WERI-Rb-1 (cell line): ENCODE results near the gene IL21.
A peak's percentile ranks its signal among the peaks of the same experiment; 100 is the strongest.

Experiments used
- DNase-seq: peaks from one replicate; pipeline ENCODE4 v3.0.0-alpha.2; 2020
- H3K27ac ChIP-seq: fragments of 250-450 bp; sonication (Bioruptor Pico); 2 replicates; pipeline ENCODE4 v1.5.1; 2020; ENCODE audit warnings: mild to moderate bottlenecking, moderate library complexity
- H3K27me3 ChIP-seq: fragments of 250-450 bp; sonication (Bioruptor Pico); 2 replicates; pipeline ENCODE4 v1.5.1; 2021; ENCODE audit warnings: mild to moderate bottlenecking, low read depth, moderate library complexity; ENCODE audit not compliant: insufficient read depth, severe bottlenecking
- H3K36me3 ChIP-seq: fragments of 250-450 bp; sonication (Bioruptor Pico); 2 replicates; pipeline ENCODE4 v1.5.1; 2020; ENCODE audit warnings: mild to moderate bottlenecking, moderate library complexity
- H3K4me3 ChIP-seq: 2 replicates; pipeline ENCODE4 v1.5.1; 2011; ENCODE audit warnings: low read depth, mild to moderate bottlenecking, control low read depth, low read length
- H3K9me3 ChIP-seq: fragments of 250-450 bp; sonication (Bioruptor Pico); 2 replicates; pipeline ENCODE4 v1.5.1; 2021; ENCODE audit warnings: mild to moderate bottlenecking, moderate library complexity; ENCODE audit not compliant: severe bottlenecking
- TF ChIP-seq, protein P1 (sequence below): IDR thresholded peaks from 2 replicates; pipeline ENCODE4 v1.5.1; 2011; ENCODE audit warnings: low read depth, mild to moderate bottlenecking, control low read depth, inconsistent platforms, low read length

The IL21 gene

GRCh38 chr4:122604146-122604545 lies 16.7 kb downstream of the IL21 start:
- H3K27ac ChIP-seq, result no peak overlapping the region
- TF ChIP-seq, protein P1, sequence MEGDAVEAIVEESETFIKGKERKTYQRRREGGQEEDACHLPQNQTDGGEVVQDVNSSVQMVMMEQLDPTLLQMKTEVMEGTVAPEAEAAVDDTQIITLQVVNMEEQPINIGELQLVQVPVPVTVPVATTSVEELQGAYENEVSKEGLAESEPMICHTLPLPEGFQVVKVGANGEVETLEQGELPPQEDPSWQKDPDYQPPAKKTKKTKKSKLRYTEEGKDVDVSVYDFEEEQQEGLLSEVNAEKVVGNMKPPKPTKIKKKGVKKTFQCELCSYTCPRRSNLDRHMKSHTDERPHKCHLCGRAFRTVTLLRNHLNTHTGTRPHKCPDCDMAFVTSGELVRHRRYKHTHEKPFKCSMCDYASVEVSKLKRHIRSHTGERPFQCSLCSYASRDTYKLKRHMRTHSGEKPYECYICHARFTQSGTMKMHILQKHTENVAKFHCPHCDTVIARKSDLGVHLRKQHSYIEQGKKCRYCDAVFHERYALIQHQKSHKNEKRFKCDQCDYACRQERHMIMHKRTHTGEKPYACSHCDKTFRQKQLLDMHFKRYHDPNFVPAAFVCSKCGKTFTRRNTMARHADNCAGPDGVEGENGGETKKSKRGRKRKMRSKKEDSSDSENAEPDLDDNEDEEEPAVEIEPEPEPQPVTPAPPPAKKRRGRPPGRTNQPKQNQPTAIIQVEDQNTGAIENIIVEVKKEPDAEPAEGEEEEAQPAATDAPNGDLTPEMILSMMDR, result no peak
- H3K9me3 ChIP-seq, result no peaks in the 10 kb centered on the region
- DNase-seq, result no peak
- no peak overlapping the region for H3K4me3 ChIP-seq
- no peaks in the 10 kb centered on the region for H3K27me3 ChIP-seq
- H3K36me3 ChIP-seq, result no peaks in the 10 kb centered on the region

DNA sequence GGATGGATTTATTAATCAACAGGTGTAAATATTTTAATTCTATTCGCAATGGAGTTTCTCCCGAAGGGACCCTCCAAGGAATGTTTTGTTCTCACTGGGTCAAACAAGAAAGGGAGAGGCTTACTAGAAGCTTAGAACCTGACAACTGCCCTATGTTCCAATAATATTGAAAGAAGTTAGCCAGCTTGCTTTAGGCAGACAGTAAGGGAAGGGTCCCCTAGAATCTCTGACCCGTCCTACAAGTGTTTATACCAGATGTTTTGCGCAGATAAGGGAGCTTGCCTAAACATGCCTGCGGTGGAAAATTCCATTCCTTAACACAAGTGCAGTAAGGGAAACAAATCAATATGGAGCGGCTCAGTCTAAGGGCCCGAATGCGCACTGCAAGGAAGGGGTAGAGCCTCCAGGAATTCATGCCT lies 17.7 kb downstream of the IL21 start:
- no peak overlapping the region for H3K27ac ChIP-seq
- H3K36me3 ChIP-seq, result no peaks in the 10 kb centered on the region
- TF ChIP-seq, protein P1, result no peak
- no peak for DNase-seq
- no peak overlapping the region for H3K4me3 ChIP-seq
- H3K9me3 ChIP-seq, result no peaks in the 10 kb centered on the region
- no peaks in the 10 kb centered on the region for H3K27me3 ChIP-seq

DNA sequence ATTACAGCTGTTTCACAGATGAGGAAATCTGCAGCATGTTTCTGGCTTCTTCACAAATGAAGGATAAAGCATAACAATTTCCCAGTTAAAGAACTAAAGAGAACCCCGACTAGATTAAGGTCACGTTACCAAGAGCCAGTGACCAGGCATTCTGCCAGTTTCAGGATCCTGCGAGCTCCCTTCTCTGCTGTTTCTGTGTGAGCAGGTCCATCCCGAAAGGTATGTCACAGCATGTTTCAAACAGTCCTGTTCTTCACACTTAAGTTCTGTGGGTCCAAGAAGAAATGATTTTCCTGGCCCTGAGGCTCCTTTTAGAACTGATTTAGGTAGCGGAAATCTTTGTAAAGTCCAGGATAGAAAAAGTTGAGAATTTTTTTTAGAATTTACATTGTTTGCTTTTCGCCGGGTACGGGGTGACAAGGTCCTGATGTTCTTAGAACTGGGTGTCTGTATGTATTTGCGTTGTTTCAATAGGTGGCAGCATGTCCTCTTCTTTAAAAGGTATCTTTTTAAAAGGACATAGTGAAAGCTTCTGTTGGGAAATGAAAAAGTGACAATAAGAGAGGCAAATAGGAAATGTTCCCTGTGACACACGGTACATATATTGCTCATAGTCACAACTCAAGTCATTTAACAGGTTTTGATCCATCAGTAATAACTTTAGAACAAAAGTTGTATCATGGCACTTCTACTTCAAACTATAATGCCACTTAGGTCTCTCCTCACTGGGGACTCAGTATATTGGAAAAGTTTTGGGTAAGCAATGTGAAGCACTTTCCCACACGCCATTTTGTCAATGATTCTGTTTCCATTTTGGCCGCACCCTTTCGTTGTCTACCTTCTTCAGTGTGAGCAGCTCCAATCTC lies 18.4 kb downstream of the IL21 start:
- H3K4me3 ChIP-seq, result no peak overlapping the region
- no peak for DNase-seq
- no peaks in the 10 kb centered on the region for H3K36me3 ChIP-seq
- H3K9me3 ChIP-seq, result no peaks in the 10 kb centered on the region
- no peaks in the 10 kb centered on the region for H3K27me3 ChIP-seq
- TF ChIP-seq, protein P1, result peak; percentile 32; the same call in 1 of the 2 replicates
- no peak overlapping the region for H3K27ac ChIP-seq

- H3K36me3 ChIP-seq, result no peaks in the 10 kb centered on the region
- H3K4me3 ChIP-seq, result no peak overlapping the region
- no peak for DNase-seq
- no peaks in the 10 kb centered on the region for H3K9me3 ChIP-seq
- H3K27me3 ChIP-seq, result no peaks in the 10 kb centered on the region
- no peak overlapping the region for H3K27ac ChIP-seq
- TF ChIP-seq, protein P1, result no peak
Measured at GRCh38 chr4:122591196-122591595, 29.7 kb downstream of the IL21 start.

GRCh38 chr4:122588453-122589238 lies 32.2 kb downstream of the IL21 start:
- Histone ChIP-seq H3K9me3 (no peaks in the 10 kb centered on the region), H3K27ac (no peak overlapping the region), H3K36me3 (no peaks in the 10 kb centered on the region), H3K27me3 (no peaks in the 10 kb centered on the region), H3K4me3 (no peak overlapping the region)
- TF ChIP-seq, protein P1, result no peak
- no peak for DNase-seq
